ENCODE data around the gene OR2T3. TPM values are rescaled to one million over a fixed set of nuclear protein-coding genes. Genes with fewer than 3 reads are reported as not detected.
"Not testable (repeated sequence)": the region's sequence is repeated elsewhere in the genome, so short reads cannot be mapped to it uniquely, and the experiment has no call there.

OR2T3 gene
- total RNA-seq, 2 donors from 2014 or later, result not detected

- ATAC-seq (ENCODE audit: insufficient number of reproducible peaks, low FRiP score, low read depth); H3K36me3 ChIP-seq; H3K4me3 ChIP-seq; H3K4me1 ChIP-seq (ENCODE audit: control insufficient read depth in 1 of 2, low read depth in 2 of 2); H3K9me3 ChIP-seq; H3K27me3 ChIP-seq (replicated peaks; ENCODE audit: insufficient read depth); H3K27ac ChIP-seq; DNase-seq (ENCODE audit: low spot score): not testable (repeated sequence)
Measured at GRCh38 chr1:248445399-248445798, 27.8 kb upstream of the OR2T3 start, which contains the start of gene OR2T2. OR2T2 (plus strand) TSS chr1:248445637; CDS start chr1:248452798, 7,161 bp downstream.

- not testable (repeated sequence) for H3K36me3 ChIP-seq; H3K4me1 ChIP-seq (ENCODE audit: control insufficient read depth in 1 of 2, low read depth in 2 of 2); H3K27me3 ChIP-seq (replicated peaks; ENCODE audit: insufficient read depth); H3K27ac ChIP-seq; H3K9me3 ChIP-seq; ATAC-seq (ENCODE audit: insufficient number of reproducible peaks, low FRiP score, low read depth); H3K4me3 ChIP-seq; DNase-seq (ENCODE audit: low spot score)
Measured at GRCh38 chr1:248448409-248449074, 24.6 kb upstream of the OR2T3 start.

GRCh38 chr1:248449821-248450465 is 23.2 kb upstream of the OR2T3 start:
- not testable (repeated sequence) for ATAC-seq (ENCODE audit: insufficient number of reproducible peaks, low FRiP score, low read depth); H3K36me3 ChIP-seq; H3K4me3 ChIP-seq; DNase-seq (ENCODE audit: low spot score); H3K27me3 ChIP-seq (replicated peaks; ENCODE audit: insufficient read depth); H3K27ac ChIP-seq; H3K9me3 ChIP-seq; H3K4me1 ChIP-seq (ENCODE audit: control insufficient read depth in 1 of 2, low read depth in 2 of 2)

- not testable (repeated sequence) for ATAC-seq (ENCODE audit: insufficient number of reproducible peaks, low FRiP score, low read depth); H3K27me3 ChIP-seq (replicated peaks; ENCODE audit: insufficient read depth); H3K9me3 ChIP-seq; H3K27ac ChIP-seq; H3K36me3 ChIP-seq; DNase-seq (ENCODE audit: low spot score); H3K4me1 ChIP-seq (ENCODE audit: control insufficient read depth in 1 of 2, low read depth in 2 of 2); H3K4me3 ChIP-seq
Measured at GRCh38 chr1:248450466-248451145, 22.5 kb upstream of the OR2T3 start.

GRCh38 chr1:248453619-248454018 is 19.5 kb upstream of the OR2T3 start:
- H3K9me3 ChIP-seq; ATAC-seq (ENCODE audit: insufficient number of reproducible peaks, low FRiP score, low read depth); H3K27me3 ChIP-seq (replicated peaks; ENCODE audit: insufficient read depth): not testable (repeated sequence)

GRCh38 chr1:248455045-248455444 is 18.1 kb upstream of the OR2T3 start:
- DNase-seq (ENCODE audit: low spot score); H3K4me3 ChIP-seq; H3K27me3 ChIP-seq (replicated peaks; ENCODE audit: insufficient read depth); ATAC-seq (ENCODE audit: insufficient number of reproducible peaks, low FRiP score, low read depth); H3K4me1 ChIP-seq (ENCODE audit: control insufficient read depth in 1 of 2, low read depth in 2 of 2); H3K36me3 ChIP-seq; H3K9me3 ChIP-seq; H3K27ac ChIP-seq: not testable (repeated sequence)

More at GRCh38 chr1:248453619-248454018, 19.5 kb upstream of the OR2T3 start:
- not testable (repeated sequence) for H3K4me1 ChIP-seq (ENCODE audit: control insufficient read depth in 1 of 2, low read depth in 2 of 2); H3K36me3 ChIP-seq; DNase-seq (ENCODE audit: low spot score); H3K27ac ChIP-seq; H3K4me3 ChIP-seq

- H3K9me3 ChIP-seq; H3K4me3 ChIP-seq; H3K27ac ChIP-seq; H3K27me3 ChIP-seq (replicated peaks; ENCODE audit: insufficient read depth); ATAC-seq (ENCODE audit: insufficient number of reproducible peaks, low FRiP score, low read depth); DNase-seq (ENCODE audit: low spot score); H3K36me3 ChIP-seq; H3K4me1 ChIP-seq (ENCODE audit: control insufficient read depth in 1 of 2, low read depth in 2 of 2): not testable (repeated sequence)
Measured at GRCh38 chr1:248456635-248457034, 16.5 kb upstream of the OR2T3 start.

GRCh38 chr1:248459117-248459516 is 14.0 kb upstream of the OR2T3 start:
- not testable (repeated sequence) for ATAC-seq (ENCODE audit: insufficient number of reproducible peaks, low FRiP score, low read depth); DNase-seq (ENCODE audit: low spot score); H3K4me3 ChIP-seq

GRCh38 chr1:248471154-248471553 is 2.0 kb upstream of the OR2T3 start:
- ATAC-seq (ENCODE audit: insufficient number of reproducible peaks, low FRiP score, low read depth), result no peak
- Histone ChIP-seq H3K4me1 (ENCODE audit: control insufficient read depth in 1 of 2, low read depth in 2 of 2) (no peaks in the 10 kb centered on the region), H3K4me3 (no peak overlapping the region), H3K27ac (no peak overlapping the region), H3K9me3 (no peaks in the 10 kb centered on the region), H3K36me3 (no peaks in the 10 kb centered on the region), H3K27me3 (replicated peaks; ENCODE audit: insufficient read depth) (no peaks in the 10 kb centered on the region)
- DNase-seq (ENCODE audit: low spot score), result no peak
- TF ChIP-seq CTCF (IDR thresholded peaks at IDR 0.05), result no peak

More at GRCh38 chr1:248459117-248459516, 14.0 kb upstream of the OR2T3 start:
- not testable (repeated sequence) for H3K27ac ChIP-seq; H3K27me3 ChIP-seq (replicated peaks; ENCODE audit: insufficient read depth); H3K4me1 ChIP-seq (ENCODE audit: control insufficient read depth in 1 of 2, low read depth in 2 of 2); H3K36me3 ChIP-seq; H3K9me3 ChIP-seq

- not testable (repeated sequence) for H3K36me3 ChIP-seq; H3K9me3 ChIP-seq; H3K4me1 ChIP-seq (ENCODE audit: control insufficient read depth in 1 of 2, low read depth in 2 of 2); DNase-seq (ENCODE audit: low spot score); ATAC-seq (ENCODE audit: insufficient number of reproducible peaks, low FRiP score, low read depth); H3K4me3 ChIP-seq; H3K27ac ChIP-seq; H3K27me3 ChIP-seq (replicated peaks; ENCODE audit: insufficient read depth)
Measured at GRCh38 chr1:248472111-248472510, 1.0 kb upstream of the OR2T3 start.

GRCh38 chr1:248475660-248476059 is 2.5 kb downstream of the OR2T3 start:
- not testable (repeated sequence) for H3K27me3 ChIP-seq (replicated peaks; ENCODE audit: insufficient read depth); ATAC-seq (ENCODE audit: insufficient number of reproducible peaks, low FRiP score, low read depth); H3K9me3 ChIP-seq; DNase-seq (ENCODE audit: low spot score); H3K27ac ChIP-seq; H3K36me3 ChIP-seq; H3K4me1 ChIP-seq (ENCODE audit: control insufficient read depth in 1 of 2, low read depth in 2 of 2); H3K4me3 ChIP-seq

Data from thoracic aorta (tissue), 2 donors.